ENCODE data around the gene TMEM223.
A peak's percentile ranks its signal among the peaks of the same experiment; 100 is the strongest.

TMEM223 gene

GRCh38 chr11:62794201-62794775, 2.5 kb upstream of the TMEM223 start:
- H3K36me3 ChIP-seq (ENCODE audit: insufficient read depth, low read length), result peaks cover 79% of the 10 kb centered on the region
- no peaks in the 10 kb centered on the region for H3K9me3 ChIP-seq (replicated peaks; ENCODE audit: low read length)
- H3K9ac ChIP-seq (ENCODE audit: low read depth, low read length), result no peak overlapping the region
- no peak overlapping the region for H3K4me2 ChIP-seq (ENCODE audit: low read length)
- no peak overlapping the region for H3K4me3 ChIP-seq (ENCODE audit: low read length)
- peaks cover 20% of the 10 kb centered on the region for H3K4me1 ChIP-seq (ENCODE audit: control insufficient read depth, insufficient read depth, low read length)
- H3K27me3 ChIP-seq (ENCODE audit: control insufficient read depth, insufficient read depth, low read length), result no peaks in the 10 kb centered on the region

GRCh38 chr11:62792202-62792575, 383 bp upstream of the TMEM223 start:
- Histone ChIP-seq H3K4me3 (ENCODE audit: low read length) (peak overlapping the region; percentile 98), H3K9ac (ENCODE audit: low read depth, low read length) (peak overlapping the region; percentile 90), H3K36me3 (ENCODE audit: insufficient read depth, low read length) (peaks cover 65% of the 10 kb centered on the region), H3K4me1 (ENCODE audit: control insufficient read depth, insufficient read depth, low read length) (peaks cover 29% of the 10 kb centered on the region), H3K9me3 (replicated peaks; ENCODE audit: low read length) (no peaks in the 10 kb centered on the region), H3K4me2 (ENCODE audit: low read length) (peak overlapping the region; percentile 90), H3K27me3 (ENCODE audit: control insufficient read depth, insufficient read depth, low read length) (no peaks in the 10 kb centered on the region)

GRCh38 chr11:62789576-62789975, 2.2 kb downstream of the TMEM223 start:
- Histone ChIP-seq H3K4me3 (ENCODE audit: low read length) (no peak overlapping the region), H3K9me3 (replicated peaks; ENCODE audit: low read length) (no peaks in the 10 kb centered on the region), H3K4me2 (ENCODE audit: low read length) (no peak overlapping the region), H3K36me3 (ENCODE audit: insufficient read depth, low read length) (peaks cover 44% of the 10 kb centered on the region), H3K9ac (ENCODE audit: low read depth, low read length) (no peak overlapping the region), H3K4me1 (ENCODE audit: control insufficient read depth, insufficient read depth, low read length) (peaks cover 36% of the 10 kb centered on the region), H3K27me3 (ENCODE audit: control insufficient read depth, insufficient read depth, low read length) (no peaks in the 10 kb centered on the region)

GRCh38 chr11:62788991-62789390, 2.8 kb downstream of the TMEM223 start:
- Histone ChIP-seq H3K9ac (ENCODE audit: low read depth, low read length) (no peak overlapping the region), H3K36me3 (ENCODE audit: insufficient read depth, low read length) (peaks cover 38% of the 10 kb centered on the region), H3K4me2 (ENCODE audit: low read length) (peak overlapping the region; percentile 87), H3K4me1 (ENCODE audit: control insufficient read depth, insufficient read depth, low read length) (peaks cover 36% of the 10 kb centered on the region), H3K9me3 (replicated peaks; ENCODE audit: low read length) (no peaks in the 10 kb centered on the region), H3K4me3 (ENCODE audit: low read length) (no peak overlapping the region), H3K27me3 (ENCODE audit: control insufficient read depth, insufficient read depth, low read length) (no peaks in the 10 kb centered on the region)

GRCh38 chr11:62787005-62787759, 4.6 kb downstream of the TMEM223 start, which contains the start of gene TMEM179B:
Gene TMEM179B (plus strand): TSS chr11:62787402. CDS start chr11:62787432, 30 bp downstream.
- peak within 1 kb of the TSS; percentile 87 for H3K4me2 ChIP-seq (ENCODE audit: low read length)
- H3K4me3 ChIP-seq (ENCODE audit: low read length), result peak within 1 kb of the TSS; percentile 96
- H3K27me3 ChIP-seq (ENCODE audit: control insufficient read depth, insufficient read depth, low read length), result no peaks in the 10 kb centered on the region
- H3K9me3 ChIP-seq (replicated peaks; ENCODE audit: low read length), result no peaks in the 10 kb centered on the region
- H3K4me1 ChIP-seq (ENCODE audit: control insufficient read depth, insufficient read depth, low read length), result peaks cover 33% of the 10 kb centered on the region
- peak within 1 kb of the TSS; percentile 89 for H3K9ac ChIP-seq (ENCODE audit: low read depth, low read length)
- H3K36me3 ChIP-seq (ENCODE audit: insufficient read depth, low read length), result peaks cover 32% of the 10 kb centered on the region

- H3K36me3 ChIP-seq (ENCODE audit: insufficient read depth, low read length), result peaks cover 33% of the 10 kb centered on the region
- peaks cover 30% of the 10 kb centered on the region for H3K4me1 ChIP-seq (ENCODE audit: control insufficient read depth, insufficient read depth, low read length)
- H3K9me3 ChIP-seq (replicated peaks; ENCODE audit: low read length), result no peaks in the 10 kb centered on the region
- peak overlapping the region; percentile 89 for H3K9ac ChIP-seq (ENCODE audit: low read depth, low read length)
- H3K27me3 ChIP-seq (ENCODE audit: control insufficient read depth, insufficient read depth, low read length), result no peaks in the 10 kb centered on the region
- H3K4me3 ChIP-seq (ENCODE audit: low read length), result peak overlapping the region; percentile 96
- H3K4me2 ChIP-seq (ENCODE audit: low read length), result peak overlapping the region; percentile 87
Measured at GRCh38 chr11:62786318-62787004, 5.3 kb downstream of the TMEM223 start.

- H3K4me1 ChIP-seq (ENCODE audit: control insufficient read depth, insufficient read depth, low read length), result peaks cover 8% of the 10 kb centered on the region
- no peaks in the 10 kb centered on the region for H3K9me3 ChIP-seq (replicated peaks; ENCODE audit: low read length)
- H3K4me3 ChIP-seq (ENCODE audit: low read length), result no peak overlapping the region
- peaks cover 20% of the 10 kb centered on the region for H3K36me3 ChIP-seq (ENCODE audit: insufficient read depth, low read length)
- no peak overlapping the region for H3K4me2 ChIP-seq (ENCODE audit: low read length)
- no peak overlapping the region for H3K9ac ChIP-seq (ENCODE audit: low read depth, low read length)
- H3K27me3 ChIP-seq (ENCODE audit: control insufficient read depth, insufficient read depth, low read length), result no peaks in the 10 kb centered on the region
Measured at GRCh38 chr11:62782753-62783152, 9.1 kb downstream of the TMEM223 start.

- Histone ChIP-seq H3K9ac (ENCODE audit: low read depth, low read length) (no peak overlapping the region), H3K36me3 (ENCODE audit: insufficient read depth, low read length) (peaks cover 35% of the 10 kb centered on the region), H3K27me3 (ENCODE audit: control insufficient read depth, insufficient read depth, low read length) (no peaks in the 10 kb centered on the region), H3K4me3 (ENCODE audit: low read length) (no peak overlapping the region), H3K4me2 (ENCODE audit: low read length) (no peak overlapping the region), H3K9me3 (replicated peaks; ENCODE audit: low read length) (no peaks in the 10 kb centered on the region), H3K4me1 (ENCODE audit: control insufficient read depth, insufficient read depth, low read length) (no peaks in the 10 kb centered on the region)
Measured at GRCh38 chr11:62778441-62778840, 13.4 kb downstream of the TMEM223 start.

GRCh38 chr11:62777389-62777788, 14.4 kb downstream of the TMEM223 start:
- H3K27me3 ChIP-seq (ENCODE audit: control insufficient read depth, insufficient read depth, low read length), result no peaks in the 10 kb centered on the region
- H3K9ac ChIP-seq (ENCODE audit: low read depth, low read length), result no peak overlapping the region
- no peaks in the 10 kb centered on the region for H3K9me3 ChIP-seq (replicated peaks; ENCODE audit: low read length)
- H3K36me3 ChIP-seq (ENCODE audit: insufficient read depth, low read length), result peaks cover 30% of the 10 kb centered on the region
- H3K4me1 ChIP-seq (ENCODE audit: control insufficient read depth, insufficient read depth, low read length), result no peaks in the 10 kb centered on the region
- H3K4me2 ChIP-seq (ENCODE audit: low read length), result no peak overlapping the region
- H3K4me3 ChIP-seq (ENCODE audit: low read length), result no peak overlapping the region

GRCh38 chr11:62775646-62776045, 16.2 kb downstream of the TMEM223 start:
- Histone ChIP-seq H3K36me3 (ENCODE audit: insufficient read depth, low read length) (peaks cover 24% of the 10 kb centered on the region), H3K27me3 (ENCODE audit: control insufficient read depth, insufficient read depth, low read length) (no peaks in the 10 kb centered on the region), H3K4me1 (ENCODE audit: control insufficient read depth, insufficient read depth, low read length) (peaks cover 10% of the 10 kb centered on the region), H3K9ac (ENCODE audit: low read depth, low read length) (no peak overlapping the region), H3K4me3 (ENCODE audit: low read length) (no peak overlapping the region), H3K9me3 (replicated peaks; ENCODE audit: low read length) (no peaks in the 10 kb centered on the region), H3K4me2 (ENCODE audit: low read length) (no peak overlapping the region)

- Histone ChIP-seq H3K4me1 (ENCODE audit: control insufficient read depth, insufficient read depth, low read length) (peaks cover 14% of the 10 kb centered on the region), H3K4me3 (ENCODE audit: low read length) (no peak overlapping the region), H3K36me3 (ENCODE audit: insufficient read depth, low read length) (peaks cover 24% of the 10 kb centered on the region), H3K9me3 (replicated peaks; ENCODE audit: low read length) (no peaks in the 10 kb centered on the region), H3K27me3 (ENCODE audit: control insufficient read depth, insufficient read depth, low read length) (no peaks in the 10 kb centered on the region), H3K4me2 (ENCODE audit: low read length) (no peak overlapping the region), H3K9ac (ENCODE audit: low read depth, low read length) (no peak overlapping the region)
Measured at GRCh38 chr11:62774407-62774806, 17.4 kb downstream of the TMEM223 start.
